HG02798 (cell line): Measurements from ENCODE around the gene TBCB.
A peak's percentile ranks its signal among the peaks of the same experiment; 100 is the strongest.
"Not testable (repeated sequence)": the region's sequence is repeated elsewhere in the genome, so short reads cannot be mapped to it uniquely, and the experiment has no call there.

Experiments used
- ATAC-seq: cut with Tn5 transposase; IDR thresholded peaks from one replicate; pipeline ENCODE4 v1.9.1; 2021; ENCODE audit warnings: mild to moderate bottlenecking; ENCODE audit not compliant: unreplicated experiment, poor library complexity

TBCB gene

GRCh38 chr19:36115453-36116343 lies at the start of gene TBCB:
Gene TBCB (plus strand): TSS chr19:36115468. CDS start chr19:36115561, 93 bp downstream.
- peak; percentile 34 for ATAC-seq

GRCh38 chr19:36067681-36068080 lies 47.6 kb upstream of the TBCB start:
- no peak for ATAC-seq

- not testable (repeated sequence) for ATAC-seq
These were observed 46.3 kb upstream of the TBCB start for GRCh38 chr19:36068810-36069499.

- ATAC-seq, result no peak
These were observed 43.2 kb upstream of the TBCB start for GRCh38 chr19:36072081-36072480.

GRCh38 chr19:36073121-36073876 lies 42.0 kb upstream of the TBCB start:
- no peak for ATAC-seq

GRCh38 chr19:36079389-36079945 lies 35.8 kb upstream of the TBCB start:
- ATAC-seq, result no peak

GRCh38 chr19:36081385-36081784 lies 33.9 kb upstream of the TBCB start:
- ATAC-seq, result no peak

- no peak for ATAC-seq
These were observed 33.4 kb upstream of the TBCB start for GRCh38 chr19:36081894-36082293.

- no peak for ATAC-seq
These were observed 32.4 kb upstream of the TBCB start for GRCh38 chr19:36082916-36083315.

- ATAC-seq, result no peak
These were observed 30.8 kb upstream of the TBCB start for GRCh38 chr19:36084231-36085009.

- no peak for ATAC-seq
These were observed 28.9 kb upstream of the TBCB start for GRCh38 chr19:36086326-36086725.

- no peak for ATAC-seq
These were observed 25.4 kb upstream of the TBCB start for GRCh38 chr19:36089847-36090246.

GRCh38 chr19:36090910-36091695 lies 24.2 kb upstream of the TBCB start:
- ATAC-seq, result no peak

GRCh38 chr19:36092566-36092965 lies 22.7 kb upstream of the TBCB start:
- no peak for ATAC-seq

GRCh38 chr19:36093146-36093662 lies 22.1 kb upstream of the TBCB start:
- ATAC-seq, result peak; percentile 71

- no peak for ATAC-seq
These were observed 21.6 kb upstream of the TBCB start for GRCh38 chr19:36093687-36094086.

- ATAC-seq, result no peak
These were observed 18.2 kb upstream of the TBCB start for GRCh38 chr19:36097036-36097435.

GRCh38 chr19:36099166-36099785 lies 16.0 kb upstream of the TBCB start:
- ATAC-seq, result no peak
